GM12878 (cell line): ENCODE measurements around the gene HIRIP3. TPM values are rescaled to one million over a fixed set of nuclear protein-coding genes. Genes with fewer than 3 reads are reported as not detected.

ENCODE experiments used
- BHLHE40 ChIP-seq, 2 experiments: fragments of 450-650 bp in 1 of 2; IDR thresholded peaks; 2 replicates each; pipeline ENCODE4 v1.6.1; 2011 to 2017; ENCODE audit warnings: low read depth in 2 of 2, borderline replicate concordance in 1 of 2, improper control_type of control experiment in 1 of 2, low read length in 1 of 2, mild to moderate bottlenecking in 1 of 2
- BMI1 ChIP-seq: fragments of 450-650 bp; IDR thresholded peaks from 2 replicates; pipeline ENCODE4 v1.6.1; 2016; ENCODE audit warnings: mild to moderate bottlenecking, moderate library complexity, borderline replicate concordance
- CREM ChIP-seq: IDR thresholded peaks from 2 replicates; pipeline ENCODE4 v1.6.1; 2014; ENCODE audit warnings: antibody characterized with exemption, low read depth
- EED ChIP-seq: sonication (generic); IDR thresholded peaks from 2 replicates; pipeline ENCODE4 v1.6.1; 2016; ENCODE audit warnings: antibody characterized with exemption, low read depth
- HDAC2 ChIP-seq: fragments of 200-600 bp; sonication (generic); IDR thresholded peaks from 2 replicates; pipeline ENCODE4 v1.6.1; 2017
- IKZF2 ChIP-seq, 2 experiments: fragments of 450-650 bp; IDR thresholded peaks; 2 replicates each; pipeline ENCODE4 v1.6.1; 2017; ENCODE audit warnings: mild to moderate bottlenecking in 2 of 2, moderate library complexity in 2 of 2
- MEF2A ChIP-seq: IDR thresholded peaks from 2 replicates; pipeline ENCODE4 v1.6.1; 2011; ENCODE audit warnings: low read depth, mild to moderate bottlenecking, low read length, moderate library complexity; ENCODE audit not compliant: insufficient read depth
- MLLT1 ChIP-seq: fragments of 450-650 bp; IDR thresholded peaks from 2 replicates; pipeline ENCODE4 v1.6.1; 2016; ENCODE audit warnings: mild to moderate bottlenecking
- NR2C2 ChIP-seq: IDR thresholded peaks from 2 replicates; pipeline ENCODE4 v1.6.1; 2011; ENCODE audit warnings: borderline replicate concordance, low read depth; ENCODE audit not compliant: control insufficient read depth, insufficient read length
- NRF1 ChIP-seq: conservative IDR thresholded peaks from 2 replicates; pipeline ENCODE4 v1.6.1; 2011; ENCODE audit warnings: mild to moderate bottlenecking, low read depth, low read length, improper control_type of control experiment
- PAX5 ChIP-seq: IDR thresholded peaks from 2 replicates; pipeline ENCODE4 v1.6.1; 2011; ENCODE audit warnings: low read depth, low read length, borderline replicate concordance
- PKNOX1 ChIP-seq: fragments of 450-650 bp; IDR thresholded peaks from 2 replicates; pipeline ENCODE4 v1.6.1; 2016; ENCODE audit warnings: mild to moderate bottlenecking
- RELB ChIP-seq: fragments of 450-650 bp; IDR thresholded peaks from 2 replicates; pipeline ENCODE4 v1.6.1; 2017; ENCODE audit warnings: low read depth, mild to moderate bottlenecking, moderate library complexity
- SMARCA5 ChIP-seq: fragments of 450-650 bp; IDR thresholded peaks from 2 replicates; pipeline ENCODE4 v1.6.1; 2017; ENCODE audit warnings: mild to moderate bottlenecking
- SP1 ChIP-seq: IDR thresholded peaks from one replicate; pipeline ENCODE4 v1.6.1; 2011; ENCODE audit warnings: low read depth, low read length
- SPI1 ChIP-seq: IDR thresholded peaks from 2 replicates; pipeline ENCODE4 v1.6.1; 2011; ENCODE audit warnings: low read depth, mild to moderate bottlenecking, low read length, moderate library complexity, borderline replicate concordance; ENCODE audit not compliant: insufficient read depth
- ZNF622 ChIP-seq: fragments of 450-650 bp; IDR thresholded peaks from 2 replicates; pipeline ENCODE4 v1.6.1; 2017; ENCODE audit warnings: mild to moderate bottlenecking, inconsistent platforms
- polyA plus RNA-seq, 11 experiments: library from polyadenylated mRNA; depleted of rRNA in 4 of 11; unstranded in 6 of 11; stranded (reverse) in 5 of 11; fragments of >200 nt; fragmentation: Nextera tagmentation in 4 of 11; fragmentation: Illumina TruSeq in 1 of 11; extraction: Ambion mirVana in 4 of 11; extraction: Trizol in 1 of 11; gene quantifications; 1 replicate in 1 of 11; 2 replicates in 10 of 11; pipeline versions ENCODE4 v1.2.1 to v1.2.3, GENCODE V29; 2011 to 2016; ENCODE audit warnings: inconsistent platforms in 2 of 11, missing spikeins in 2 of 11, low read depth in 1 of 11
- total RNA-seq, 4 experiments: library from RNA; depleted of rRNA in 3 of 4; stranded (reverse); fragments of >200 nt in 3 of 4; fragmentation: Illumina TruSeq in 1 of 4; extraction: Trizol in 1 of 4; gene quantifications; 2 replicates each; pipeline versions ENCODE4 v1.2.1 to v1.2.3, GENCODE V29; 2013 to 2021
- TF ChIP-seq, protein P1 (sequence below): IDR thresholded peaks from 2 replicates; pipeline ENCODE4 v1.6.1; 2012; ENCODE audit warnings: low read depth, low read length, improper control_type of control experiment
- TF ChIP-seq, protein P2 (sequence below): IDR thresholded peaks from 2 replicates; pipeline ENCODE4 v1.6.1; 2012; ENCODE audit warnings: low read length, inconsistent platforms
- TF ChIP-seq, protein P3 (sequence below): IDR thresholded peaks from 2 replicates; pipeline ENCODE4 v1.6.1; 2011; ENCODE audit warnings: borderline replicate concordance, low read depth, mild to moderate bottlenecking, moderate library complexity, low read length; ENCODE audit not compliant: insufficient read depth, poor library complexity, severe bottlenecking

Gene HIRIP3
- total and polyA plus RNA-seq, 10 of the 15 experiments (the other 5 are each of a cell fraction or from before 2014, with no cell fraction given), result 4.1 to 43.5 (median 23.9) TPM

- TF ChIP-seq EED (peak; percentile 88), RELB (peak; percentile 82), SMARCA5 (peak; percentile 55; the same call in 1 of the 2 replicates), NR2C2 (no peak), MEF2A (0 out of 2 replicates have a peak, but pooled peaks have one; percentile 23), MLLT1 (peak; percentile 84), SP1 (peak; percentile 53), NRF1 (peak; percentile 97), BHLHE40 (IDR thresholded peaks at IDR 0.05; ENCODE audit: borderline replicate concordance in 1 of 2, low read depth in 2 of 2, low read length in 1 of 2) (peak in 1 of 2 experiments; percentile 66; a peak in 2 of 4 replicates), HDAC2 (no peak), PKNOX1 (peak; percentile 68; the same call in 1 of the 2 replicates), CREM (peak; percentile 38; the same call in 1 of the 2 replicates), ZNF622 (no peak), BMI1 (peak; percentile 66; the same call in 1 of the 2 replicates), PAX5 (peak; percentile 31; the same call in 1 of the 2 replicates), SPI1 (peak; percentile 40; the same call in 1 of the 2 replicates), IKZF2 (IDR thresholded peaks at IDR 0.05) (peak; percentile 91)
- TF ChIP-seq, protein P1, sequence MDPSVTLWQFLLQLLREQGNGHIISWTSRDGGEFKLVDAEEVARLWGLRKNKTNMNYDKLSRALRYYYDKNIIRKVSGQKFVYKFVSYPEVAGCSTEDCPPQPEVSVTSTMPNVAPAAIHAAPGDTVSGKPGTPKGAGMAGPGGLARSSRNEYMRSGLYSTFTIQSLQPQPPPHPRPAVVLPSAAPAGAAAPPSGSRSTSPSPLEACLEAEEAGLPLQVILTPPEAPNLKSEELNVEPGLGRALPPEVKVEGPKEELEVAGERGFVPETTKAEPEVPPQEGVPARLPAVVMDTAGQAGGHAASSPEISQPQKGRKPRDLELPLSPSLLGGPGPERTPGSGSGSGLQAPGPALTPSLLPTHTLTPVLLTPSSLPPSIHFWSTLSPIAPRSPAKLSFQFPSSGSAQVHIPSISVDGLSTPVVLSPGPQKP, result no peak
- TF ChIP-seq, protein P2, sequence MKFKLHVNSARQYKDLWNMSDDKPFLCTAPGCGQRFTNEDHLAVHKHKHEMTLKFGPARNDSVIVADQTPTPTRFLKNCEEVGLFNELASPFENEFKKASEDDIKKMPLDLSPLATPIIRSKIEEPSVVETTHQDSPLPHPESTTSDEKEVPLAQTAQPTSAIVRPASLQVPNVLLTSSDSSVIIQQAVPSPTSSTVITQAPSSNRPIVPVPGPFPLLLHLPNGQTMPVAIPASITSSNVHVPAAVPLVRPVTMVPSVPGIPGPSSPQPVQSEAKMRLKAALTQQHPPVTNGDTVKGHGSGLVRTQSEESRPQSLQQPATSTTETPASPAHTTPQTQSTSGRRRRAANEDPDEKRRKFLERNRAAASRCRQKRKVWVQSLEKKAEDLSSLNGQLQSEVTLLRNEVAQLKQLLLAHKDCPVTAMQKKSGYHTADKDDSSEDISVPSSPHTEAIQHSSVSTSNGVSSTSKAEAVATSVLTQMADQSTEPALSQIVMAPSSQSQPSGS, result no peak
- TF ChIP-seq, protein P3, sequence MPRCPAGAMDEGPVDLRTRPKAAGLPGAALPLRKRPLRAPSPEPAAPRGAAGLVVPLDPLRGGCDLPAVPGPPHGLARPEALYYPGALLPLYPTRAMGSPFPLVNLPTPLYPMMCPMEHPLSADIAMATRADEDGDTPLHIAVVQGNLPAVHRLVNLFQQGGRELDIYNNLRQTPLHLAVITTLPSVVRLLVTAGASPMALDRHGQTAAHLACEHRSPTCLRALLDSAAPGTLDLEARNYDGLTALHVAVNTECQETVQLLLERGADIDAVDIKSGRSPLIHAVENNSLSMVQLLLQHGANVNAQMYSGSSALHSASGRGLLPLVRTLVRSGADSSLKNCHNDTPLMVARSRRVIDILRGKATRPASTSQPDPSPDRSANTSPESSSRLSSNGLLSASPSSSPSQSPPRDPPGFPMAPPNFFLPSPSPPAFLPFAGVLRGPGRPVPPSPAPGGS, result no peak
Measured at GRCh38 chr16:29973384-29974246, 21.8 kb downstream of the HIRIP3 start, which contains the start of gene TAOK2 (continued).
